Transverse colon (tissue), 4 donors: Measurements from ENCODE around the gene TANK.

Experiments used
- EP300 ChIP-seq: sonication (generic); formaldehyde crosslinking; IDR thresholded peaks from one replicate; pipeline ENCODE4 v1.6.1; 2017; ENCODE audit warnings: antibody characterized with exemption, low read depth
- POLR2AphosphoS5 ChIP-seq, 3 donors: sonication (generic); formaldehyde crosslinking; IDR thresholded peaks; one replicate each; pipeline ENCODE4 v1.6.1; 2016; ENCODE audit warnings: antibody characterized with exemption in 3 of 3
- TF ChIP-seq, protein P1 (sequence below), 5 experiments: fragments of 200-600 bp in 3 of 5; fragments of 450-650 bp in 2 of 5; sonication (generic) in 3 of 5; IDR thresholded peaks; 1 replicate in 2 of 5; 2 replicates in 3 of 5; pipeline ENCODE4 v1.5.1; 2016 to 2017; ENCODE audit warnings: antibody characterized with exemption in 5 of 5, inconsistent platforms in 3 of 5, mild to moderate bottlenecking in 2 of 5, moderate library complexity in 1 of 5

DNA sequence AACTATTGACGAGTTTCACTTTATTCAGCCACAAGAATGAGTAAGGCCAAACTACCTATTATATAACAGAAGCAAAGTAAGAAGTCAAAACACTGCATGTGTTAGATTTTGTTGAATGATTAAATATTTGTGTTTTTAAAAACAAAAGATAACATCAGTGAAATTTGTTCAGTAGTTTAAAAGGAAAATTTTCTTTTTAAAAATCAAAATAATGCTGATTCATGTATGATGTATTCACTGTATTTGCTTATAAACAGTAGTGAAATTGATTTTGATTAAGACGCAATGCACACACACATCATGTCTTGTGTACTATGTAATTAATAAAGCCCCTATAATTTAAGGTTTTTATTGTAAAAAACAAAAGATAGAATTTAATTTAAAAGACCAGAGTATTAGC lies 74.4 kb downstream of the TANK start:
- TF ChIP-seq, protein P1, sequence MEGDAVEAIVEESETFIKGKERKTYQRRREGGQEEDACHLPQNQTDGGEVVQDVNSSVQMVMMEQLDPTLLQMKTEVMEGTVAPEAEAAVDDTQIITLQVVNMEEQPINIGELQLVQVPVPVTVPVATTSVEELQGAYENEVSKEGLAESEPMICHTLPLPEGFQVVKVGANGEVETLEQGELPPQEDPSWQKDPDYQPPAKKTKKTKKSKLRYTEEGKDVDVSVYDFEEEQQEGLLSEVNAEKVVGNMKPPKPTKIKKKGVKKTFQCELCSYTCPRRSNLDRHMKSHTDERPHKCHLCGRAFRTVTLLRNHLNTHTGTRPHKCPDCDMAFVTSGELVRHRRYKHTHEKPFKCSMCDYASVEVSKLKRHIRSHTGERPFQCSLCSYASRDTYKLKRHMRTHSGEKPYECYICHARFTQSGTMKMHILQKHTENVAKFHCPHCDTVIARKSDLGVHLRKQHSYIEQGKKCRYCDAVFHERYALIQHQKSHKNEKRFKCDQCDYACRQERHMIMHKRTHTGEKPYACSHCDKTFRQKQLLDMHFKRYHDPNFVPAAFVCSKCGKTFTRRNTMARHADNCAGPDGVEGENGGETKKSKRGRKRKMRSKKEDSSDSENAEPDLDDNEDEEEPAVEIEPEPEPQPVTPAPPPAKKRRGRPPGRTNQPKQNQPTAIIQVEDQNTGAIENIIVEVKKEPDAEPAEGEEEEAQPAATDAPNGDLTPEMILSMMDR (IDR thresholded peaks at IDR 0.05) = no peak
- TF ChIP-seq EP300 (no peak), POLR2AphosphoS5 (IDR thresholded peaks at IDR 0.05) (no peak)
